Endodermal cell (in vitro differentiated cells): Measurements from ENCODE around the gene ASB15. TPM values are rescaled to one million over a fixed set of nuclear protein-coding genes. Genes with fewer than 3 reads are reported as not detected.

Source experiments
- DNase-seq: peaks from one replicate; pipeline ENCODE4 v3.0.0-alpha.2; 2017
- H3K27ac ChIP-seq: 2 replicates; pipeline ENCODE4 v1.5.1; 2013; ENCODE audit warnings: mild to moderate bottlenecking, low read depth, low read length, moderate library complexity
- H3K27me3 ChIP-seq: 2 replicates; pipeline ENCODE4 v1.6.1; 2013; ENCODE audit warnings: mild to moderate bottlenecking, low read length, moderate library complexity; ENCODE audit not compliant: insufficient read depth, control insufficient read depth, poor library complexity, severe bottlenecking
- H3K36me3 ChIP-seq: 2 replicates; pipeline ENCODE4 v1.7.0; 2013; ENCODE audit warnings: mild to moderate bottlenecking, low read length, moderate library complexity; ENCODE audit not compliant: control insufficient read depth, insufficient read depth
- H3K4me1 ChIP-seq: one replicate; pipeline ENCODE4 v1.7.0; 2013; ENCODE audit warnings: low read length; ENCODE audit not compliant: control insufficient read depth, insufficient read depth
- H3K4me3 ChIP-seq: 2 replicates; pipeline ENCODE4 v1.5.1; 2013; ENCODE audit warnings: mild to moderate bottlenecking, low read length, moderate library complexity
- H3K9ac ChIP-seq: 2 replicates; pipeline ENCODE4 v1.6.1; 2013; ENCODE audit warnings: mild to moderate bottlenecking, low read length, moderate library complexity; ENCODE audit not compliant: poor library complexity, severe bottlenecking; ENCODE audit errors: extremely low read depth
- H3K9me3 ChIP-seq: 2 replicates; pipeline ENCODE4 v1.6.1; 2013; ENCODE audit warnings: mild to moderate bottlenecking, low read length, moderate library complexity; ENCODE audit not compliant: control insufficient read depth
- H3K27ac Mint-ChIP-seq: 2 replicates; pipeline ENCODE4 v1.8.0; 2020; ENCODE audit warnings: mixed read lengths
- H3K27me3 Mint-ChIP-seq: 2 replicates; pipeline ENCODE4 v1.8.0; 2021; ENCODE audit warnings: mild to moderate bottlenecking, mixed read lengths; ENCODE audit not compliant: insufficient read depth
- H3K36me3 Mint-ChIP-seq: 2 replicates; pipeline ENCODE4 v1.8.0; 2020; ENCODE audit warnings: low read depth, mixed read lengths
- H3K4me1 Mint-ChIP-seq: 2 replicates; pipeline ENCODE4 v1.8.0; 2020; ENCODE audit warnings: mixed read lengths
- H3K4me3 Mint-ChIP-seq: 2 replicates; pipeline ENCODE4 v1.8.0; 2020; ENCODE audit warnings: mild to moderate bottlenecking, moderate library complexity, mixed read lengths
- H3K9me3 Mint-ChIP-seq: 2 replicates; pipeline ENCODE4 v1.8.0; 2020; ENCODE audit warnings: mild to moderate bottlenecking, mixed read lengths
- WGBS, 2 experiments: methylation state at CpG; one replicate each; pipeline versions ENCODE4 v1.1.5 to v1.1.7; 2013; ENCODE audit warnings: missing lambda C conversion rate in 2 of 2, mixed read lengths in 1 of 2; ENCODE audit not compliant: insufficient coverage in 1 of 2, insufficient read length in 1 of 2; 5-methylcytosine and 5-hydroxymethylcytosine counted together
- total RNA-seq, 2 donors: library from RNA; stranded (reverse); fragmentation: NEBNext Ultra II Directional in 1 of 2; extraction: Animal tissue kit (Norgen Biotek cat#: 25700) in 1 of 2; gene quantifications; 2 replicates in 1 of 2; 3 replicates in 1 of 2; pipeline ENCODE4 v1.2.1, GENCODE V29; 2021
- TF ChIP-seq, protein P1 (sequence below): fragments of 200-600 bp; sonication (generic); conservative IDR thresholded peaks from 2 replicates; pipeline ENCODE4 v1.5.0; 2021; ENCODE audit warnings: antibody characterized with exemption, mild to moderate bottlenecking

ASB15 gene
- total RNA-seq, 2 donors from 2014 or later: not detected

DNA sequence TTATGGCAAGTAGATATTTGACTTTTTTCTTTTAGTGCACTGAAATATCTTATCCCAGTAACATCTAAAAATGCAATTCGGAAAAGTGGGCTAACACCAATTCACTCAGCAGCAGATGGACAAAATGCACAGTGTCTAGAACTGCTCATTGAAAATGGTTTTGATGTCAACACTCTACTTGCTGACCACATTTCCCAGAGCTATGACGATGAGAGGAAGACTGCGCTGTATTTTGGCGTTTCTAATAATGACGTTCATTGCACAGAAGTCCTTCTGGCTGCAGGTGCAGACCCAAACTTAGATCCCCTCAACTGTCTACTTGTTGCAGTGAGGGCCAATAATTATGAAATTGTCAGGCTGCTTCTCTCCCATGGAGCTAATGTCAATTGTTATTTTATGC is 27.2 kb downstream of the ASB15 start:
- Histone ChIP-seq H3K27me3 (no peaks in the 10 kb centered on the region), H3K4me1 (peaks cover 6% of the 10 kb centered on the region), H3K9me3 (no peaks in the 10 kb centered on the region), H3K9ac (no peak overlapping the region), H3K4me3 (no peak overlapping the region), H3K36me3 (no peaks in the 10 kb centered on the region), H3K27ac (no peak overlapping the region)
- Mint-ChIP-seq H3K27ac (no peak overlapping the region), H3K4me3 (no peak overlapping the region), H3K9me3 (no peaks in the 10 kb centered on the region), H3K27me3 (peaks cover 5% of the 10 kb centered on the region), H3K36me3 (no peaks in the 10 kb centered on the region), H3K4me1 (peaks cover 13% of the 10 kb centered on the region)
- no peak for DNase-seq
- TF ChIP-seq, protein P1, sequence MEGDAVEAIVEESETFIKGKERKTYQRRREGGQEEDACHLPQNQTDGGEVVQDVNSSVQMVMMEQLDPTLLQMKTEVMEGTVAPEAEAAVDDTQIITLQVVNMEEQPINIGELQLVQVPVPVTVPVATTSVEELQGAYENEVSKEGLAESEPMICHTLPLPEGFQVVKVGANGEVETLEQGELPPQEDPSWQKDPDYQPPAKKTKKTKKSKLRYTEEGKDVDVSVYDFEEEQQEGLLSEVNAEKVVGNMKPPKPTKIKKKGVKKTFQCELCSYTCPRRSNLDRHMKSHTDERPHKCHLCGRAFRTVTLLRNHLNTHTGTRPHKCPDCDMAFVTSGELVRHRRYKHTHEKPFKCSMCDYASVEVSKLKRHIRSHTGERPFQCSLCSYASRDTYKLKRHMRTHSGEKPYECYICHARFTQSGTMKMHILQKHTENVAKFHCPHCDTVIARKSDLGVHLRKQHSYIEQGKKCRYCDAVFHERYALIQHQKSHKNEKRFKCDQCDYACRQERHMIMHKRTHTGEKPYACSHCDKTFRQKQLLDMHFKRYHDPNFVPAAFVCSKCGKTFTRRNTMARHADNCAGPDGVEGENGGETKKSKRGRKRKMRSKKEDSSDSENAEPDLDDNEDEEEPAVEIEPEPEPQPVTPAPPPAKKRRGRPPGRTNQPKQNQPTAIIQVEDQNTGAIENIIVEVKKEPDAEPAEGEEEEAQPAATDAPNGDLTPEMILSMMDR: no peak
- 93 to 100% methylated on average over 2 to 5 of the region's 5 CpGs for WGBS, 2 experiments

GRCh38 chr7:123629281-123629680 is 27.7 kb downstream of the ASB15 start:
- no peaks in the 10 kb centered on the region for H3K36me3 Mint-ChIP-seq
- TF ChIP-seq, protein P1: no peak
- no peak for DNase-seq
- H3K9ac ChIP-seq: no peak overlapping the region
- H3K27ac Mint-ChIP-seq: no peak overlapping the region
- no CpG with 5 or more reads among the region's 1 CpG for WGBS, 2 experiments
- H3K27me3 Mint-ChIP-seq: peaks cover 5% of the 10 kb centered on the region
- no peak overlapping the region for H3K27ac ChIP-seq
- no peaks in the 10 kb centered on the region for H3K36me3 ChIP-seq
- H3K27me3 ChIP-seq: no peaks in the 10 kb centered on the region
- H3K4me1 ChIP-seq: peaks cover 6% of the 10 kb centered on the region
- no peaks in the 10 kb centered on the region for H3K9me3 ChIP-seq
- H3K9me3 Mint-ChIP-seq: no peaks in the 10 kb centered on the region
- no peak overlapping the region for H3K4me3 ChIP-seq
- no peak overlapping the region for H3K4me3 Mint-ChIP-seq
- H3K4me1 Mint-ChIP-seq: peaks cover 13% of the 10 kb centered on the region

- 89 to 98% methylated on average over 1 to 2 of the region's 2 CpGs for WGBS, 2 experiments
- Histone ChIP-seq H3K36me3 (no peaks in the 10 kb centered on the region), H3K4me3 (no peak overlapping the region), H3K9me3 (no peaks in the 10 kb centered on the region), H3K9ac (no peak overlapping the region), H3K27ac (no peak overlapping the region), H3K27me3 (no peaks in the 10 kb centered on the region), H3K4me1 (no peaks in the 10 kb centered on the region)
- Mint-ChIP-seq H3K36me3 (no peaks in the 10 kb centered on the region), H3K27me3 (peaks cover 2% of the 10 kb centered on the region), H3K27ac (no peak overlapping the region), H3K9me3 (no peaks in the 10 kb centered on the region), H3K4me1 (peaks cover 15% of the 10 kb centered on the region), H3K4me3 (no peak overlapping the region)
- TF ChIP-seq, protein P1: no peak
- no peak for DNase-seq
Observed at GRCh38 chr7:123632808-123633207, 31.2 kb downstream of the ASB15 start.
